Hippocampal formation (tissue), 2 donors: Measurements from ENCODE around the gene TRPM5.

Experiments
- DNase-seq, 2 donors: peaks; one replicate each; lab custom pipeline; 2025; lab: John Stamatoyannopoulos, UW

TRPM5 gene

DNA sequence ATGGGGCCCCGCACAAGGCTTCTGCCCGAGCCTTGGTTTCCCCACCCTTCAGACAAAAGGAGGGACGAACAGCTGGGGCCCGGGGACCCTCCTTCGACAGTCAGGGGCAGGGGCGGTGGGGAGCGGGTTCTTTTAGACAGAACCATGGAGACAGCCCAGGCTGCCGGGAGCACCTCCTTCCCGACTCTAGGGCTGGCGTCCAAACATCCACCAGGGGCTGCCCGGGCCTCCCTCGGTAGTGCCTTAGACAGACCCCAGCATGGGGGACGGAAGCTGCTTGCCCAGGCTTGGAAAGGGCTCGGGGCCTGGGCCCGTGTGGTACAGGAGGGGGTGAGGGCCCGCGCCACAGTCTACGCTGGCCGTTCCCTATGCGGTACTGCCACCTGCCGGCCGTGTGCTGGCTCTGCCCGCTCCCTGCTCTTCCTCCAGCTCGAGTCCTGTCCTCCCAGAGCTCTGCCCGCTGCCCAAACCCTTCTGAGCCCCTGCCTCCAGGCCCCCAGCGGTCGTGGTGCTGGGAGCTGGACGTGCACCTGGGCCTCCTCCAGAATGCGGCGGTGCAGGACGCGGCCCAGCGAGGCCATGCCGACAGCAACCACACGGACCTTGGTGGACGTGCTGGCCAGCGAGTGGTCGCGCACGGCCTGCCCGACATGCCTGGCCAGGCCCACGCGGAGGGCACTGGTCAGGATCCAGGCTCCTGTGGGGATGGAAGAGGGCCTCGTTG, 23.6 kb downstream of the TRPM5 start:
- DNase-seq, result peak; percentile 61 to 63

DNA sequence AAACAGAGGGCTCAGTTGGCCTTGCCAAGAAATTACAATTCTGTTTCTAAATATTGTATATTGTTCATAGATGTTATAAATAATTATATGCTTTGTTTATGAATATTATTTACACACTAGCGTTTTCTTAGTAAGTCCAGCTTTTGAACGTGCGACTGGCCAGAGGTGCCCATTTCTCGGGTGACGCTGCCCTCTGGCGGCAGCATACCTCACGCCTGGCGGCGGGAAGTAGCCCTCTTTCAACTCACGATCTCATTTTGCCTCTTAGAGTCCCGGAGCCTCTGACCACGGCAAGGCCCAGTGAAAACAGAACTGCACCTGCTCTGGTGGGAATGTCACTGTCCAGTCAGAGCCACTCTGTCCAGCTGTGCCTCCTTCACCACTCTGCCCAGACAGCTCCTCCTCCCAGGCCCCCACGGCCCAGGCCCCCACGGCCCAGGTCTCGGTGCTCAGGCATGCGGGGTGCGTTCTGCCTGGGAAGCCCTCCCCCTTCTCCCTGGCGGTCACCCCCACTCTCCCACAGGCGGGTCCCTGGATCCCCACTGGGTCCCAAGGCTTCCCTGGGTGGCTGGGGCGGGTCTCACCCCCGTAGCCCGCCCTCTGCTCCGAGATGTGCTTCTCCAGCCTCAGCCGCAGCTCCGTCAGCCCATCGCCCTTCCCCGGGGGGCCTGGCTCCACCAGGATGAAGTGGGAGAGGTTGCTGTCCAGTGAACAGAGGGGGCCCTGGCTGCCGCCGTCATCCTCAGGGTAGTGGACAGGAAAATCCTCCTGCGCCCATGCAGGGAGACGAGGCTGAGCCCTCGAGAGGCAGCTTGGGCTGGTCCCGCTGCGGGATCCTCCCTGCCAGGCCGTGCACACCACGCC, 24.4 kb downstream of the TRPM5 start:
- peak; percentile 15 to 52 for DNase-seq

- no peak for DNase-seq
These were observed 25.5 kb downstream of the TRPM5 start for GRCh38 chr11:2418693-2419360.

- no peak for DNase-seq
These were observed 26.2 kb downstream of the TRPM5 start for GRCh38 chr11:2417856-2418692.

DNA sequence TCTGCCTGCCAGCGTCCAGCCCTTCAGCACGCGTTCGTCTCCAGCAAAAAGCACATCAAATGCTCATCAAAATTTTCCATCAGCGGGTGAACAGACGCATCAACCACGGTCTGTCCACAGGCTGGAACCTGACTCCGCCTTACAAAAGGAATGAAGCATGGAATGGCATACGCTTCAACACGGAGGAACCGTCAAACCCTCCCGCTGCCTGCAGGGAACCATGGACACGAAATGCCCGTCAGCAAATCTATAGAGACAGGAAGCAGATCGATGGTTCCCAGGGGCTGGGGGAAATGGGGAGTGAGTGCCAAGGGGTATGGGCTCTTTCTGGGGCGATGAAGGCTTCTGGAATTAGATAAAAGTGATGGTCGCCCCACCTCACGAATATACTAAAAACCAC, 27.5 kb downstream of the TRPM5 start:
- DNase-seq, result no peak

DNA sequence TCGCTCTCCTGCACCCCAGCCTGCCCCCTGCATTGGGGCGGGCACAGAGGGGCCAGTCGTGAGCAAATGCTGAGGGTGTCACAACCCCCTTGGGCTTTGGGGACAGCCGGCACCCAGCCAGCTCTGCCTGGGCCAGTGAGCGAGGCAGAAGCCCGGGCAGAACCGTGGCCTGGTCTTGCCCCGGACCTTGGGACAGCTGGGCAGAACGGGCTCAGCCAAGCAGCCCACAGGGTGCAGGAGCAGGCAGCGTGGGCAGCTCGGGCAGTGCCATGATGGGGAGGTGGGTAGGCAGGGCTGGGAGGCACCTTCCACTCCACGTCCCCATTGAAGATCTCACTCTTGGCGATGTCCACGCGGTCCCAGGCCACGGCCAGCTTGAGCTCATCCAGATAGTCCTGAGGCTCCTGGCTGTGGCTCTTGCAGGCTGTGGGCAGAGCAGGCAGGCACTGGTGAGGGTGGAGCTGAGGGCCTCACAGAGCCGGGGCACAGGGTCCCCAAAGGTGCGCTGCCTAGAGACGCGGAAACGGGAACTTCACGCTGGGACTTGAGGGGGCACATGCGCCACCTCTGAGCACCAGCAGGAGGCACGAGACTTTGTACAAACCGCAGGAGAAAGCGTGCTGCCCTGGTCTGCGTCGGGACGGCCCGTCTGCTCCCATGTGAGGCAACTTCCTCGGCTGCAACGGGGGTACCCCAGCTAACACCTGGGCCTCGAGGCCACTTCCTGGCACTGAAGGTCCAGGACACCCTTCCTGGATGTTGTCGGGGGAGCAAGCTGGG, 28.5 kb downstream of the TRPM5 start:
- no peak for DNase-seq

DNA sequence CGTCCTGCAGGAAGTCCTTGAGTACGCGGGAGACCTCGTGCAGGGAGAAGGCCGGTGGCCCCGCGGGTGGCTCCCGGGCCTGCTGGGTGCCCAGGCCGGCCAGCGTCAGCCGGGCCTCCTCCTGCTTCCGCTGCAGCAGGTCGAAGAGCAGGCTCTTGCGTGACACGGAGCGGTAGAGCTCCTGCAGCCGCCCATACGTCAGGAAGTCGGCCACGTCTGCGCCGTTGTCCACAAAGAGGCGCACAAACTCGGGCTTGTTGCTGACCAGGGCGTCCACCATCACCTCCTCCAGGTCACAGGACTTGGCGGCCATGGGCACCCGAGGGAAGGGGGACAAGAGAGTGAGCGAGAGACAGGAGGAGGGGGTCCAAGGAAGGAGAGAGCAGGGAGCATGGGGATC, 29.1 kb downstream of the TRPM5 start:
- no peak for DNase-seq

- DNase-seq, result no peak
These were observed 29.7 kb downstream of the TRPM5 start for GRCh38 chr11:2414616-2415015.

GRCh38 chr11:2413742-2414579, 30.4 kb downstream of the TRPM5 start:
- DNase-seq, result no peak

DNA sequence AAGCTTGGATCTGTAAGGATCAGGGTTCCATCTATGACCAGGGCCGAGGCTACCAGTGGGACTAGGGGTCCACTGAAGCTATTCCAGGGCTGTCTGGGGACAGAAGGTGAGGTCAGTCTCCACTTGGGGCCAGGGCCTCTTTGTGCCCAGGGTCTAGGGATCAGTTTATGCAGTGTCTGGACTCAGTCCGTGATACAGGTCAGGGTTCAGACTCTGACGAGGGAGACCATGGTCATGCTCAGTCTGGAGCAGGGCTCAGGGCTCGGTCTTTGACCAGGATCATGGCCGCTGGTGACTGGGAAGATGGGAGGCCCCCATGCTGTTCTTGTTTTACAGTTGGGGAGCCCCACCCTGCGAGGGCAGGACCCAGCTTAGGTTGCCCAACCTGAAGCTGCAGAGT, 32.0 kb downstream of the TRPM5 start:
- no peak for DNase-seq

- no peak for DNase-seq
These were observed 32.6 kb downstream of the TRPM5 start for GRCh38 chr11:2411446-2412305.

DNA sequence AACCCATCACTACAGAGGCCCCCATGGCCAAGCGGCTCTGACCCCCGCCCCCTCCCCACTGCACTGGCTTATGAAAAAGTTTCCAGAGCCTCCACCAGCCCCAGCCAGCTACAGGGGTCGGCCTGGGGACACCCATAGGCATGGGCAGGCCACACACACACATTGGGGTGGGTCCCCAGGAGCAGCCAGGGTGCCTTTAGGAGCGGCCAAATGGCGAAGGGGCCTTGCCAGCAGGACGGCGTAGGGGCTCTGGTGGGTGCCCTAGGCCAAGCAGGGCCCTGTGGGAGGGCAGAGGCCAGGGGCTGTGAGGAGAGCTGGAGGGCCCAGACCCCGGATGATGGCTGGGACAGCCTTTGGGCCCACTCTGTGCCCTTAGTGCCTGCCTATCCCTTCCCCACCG, 33.7 kb downstream of the TRPM5 start:
- no peak for DNase-seq

DNA sequence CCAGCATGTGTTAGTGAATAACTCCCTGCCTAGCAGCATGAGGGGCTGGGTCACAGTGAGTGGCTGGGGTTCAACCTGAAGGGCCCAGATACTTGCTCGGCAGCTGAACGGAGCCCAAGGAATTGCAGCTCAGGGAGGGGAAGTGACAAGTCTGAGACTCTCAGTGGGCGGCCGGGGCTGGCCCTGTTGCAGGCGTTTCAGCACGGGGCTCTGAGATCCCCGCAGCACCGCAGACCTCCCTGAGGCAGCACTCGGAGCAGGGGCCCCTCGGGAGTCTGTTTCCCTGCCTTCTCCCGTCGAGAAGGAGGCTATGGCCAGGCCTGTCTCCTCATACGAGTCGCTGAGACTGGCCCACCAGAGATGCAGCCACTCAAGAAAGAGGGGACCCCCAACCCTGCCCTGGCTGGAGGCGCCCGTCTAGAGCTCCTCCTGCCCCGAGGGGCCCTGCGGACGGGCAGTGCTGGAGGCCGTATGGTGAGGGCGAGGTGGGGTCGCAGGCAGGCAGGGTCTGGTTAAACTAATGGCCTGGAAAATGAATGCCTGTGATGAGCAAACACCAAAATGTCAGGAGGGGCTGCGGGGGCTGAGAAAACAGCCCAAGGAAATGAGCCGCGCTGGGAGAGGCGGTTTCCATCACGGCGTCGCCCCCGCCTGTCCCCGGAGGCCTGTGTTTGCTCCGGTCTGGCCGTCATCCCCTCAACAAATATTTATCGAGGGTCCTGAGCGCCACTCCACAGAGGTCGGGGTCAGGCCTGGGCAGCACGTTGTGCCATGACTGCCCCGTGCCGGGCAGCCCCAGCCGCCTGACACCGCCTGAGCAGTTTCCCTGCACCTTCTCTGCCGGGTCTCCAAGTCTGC, 34.5 kb downstream of the TRPM5 start:
- no peak for DNase-seq

DNA sequence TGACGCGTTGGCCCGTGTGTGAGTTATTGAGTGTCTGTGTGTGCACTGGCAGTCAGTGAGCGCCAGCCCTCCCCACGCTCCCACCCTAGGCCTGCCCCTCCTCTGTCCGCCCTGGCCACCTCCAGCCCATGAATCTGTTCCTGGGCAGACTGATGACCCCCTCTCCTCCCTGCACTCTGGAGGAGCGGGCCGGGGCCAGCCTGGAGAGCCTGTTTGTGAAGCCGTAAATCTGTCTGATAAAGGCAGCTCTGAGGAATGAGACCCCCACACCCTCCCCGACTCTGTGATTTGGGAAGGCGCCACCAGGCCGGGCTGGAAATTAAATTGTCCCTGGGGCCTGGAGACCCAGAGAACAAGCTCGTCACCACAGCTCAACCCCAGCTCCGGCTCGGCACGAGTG, 35.2 kb downstream of the TRPM5 start:
- DNase-seq, result no peak

DNA sequence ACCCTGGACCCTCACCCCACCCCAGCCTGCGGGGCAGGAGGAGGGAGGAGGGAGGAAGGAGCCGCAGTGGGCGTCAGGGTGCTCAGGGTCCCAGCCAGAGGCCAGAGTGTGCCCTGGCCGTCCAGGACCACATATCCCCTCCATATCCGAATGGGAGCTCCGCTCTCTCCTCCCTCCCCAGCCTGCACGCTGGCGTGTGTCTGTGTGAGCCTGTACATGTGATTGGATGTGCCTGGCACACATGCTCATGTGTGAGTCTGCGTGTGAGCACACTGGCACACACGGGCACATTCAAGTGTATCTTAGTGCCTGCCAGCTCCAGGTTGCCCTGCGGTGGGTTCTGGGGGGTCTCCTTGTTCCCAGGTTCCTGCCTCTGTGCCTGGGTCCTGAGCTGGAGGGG, 35.6 kb downstream of the TRPM5 start:
- DNase-seq, result no peak

GRCh38 chr11:2406878-2407410, 37.4 kb downstream of the TRPM5 start:
- no peak for DNase-seq

GRCh38 chr11:2406451-2406850, 37.9 kb downstream of the TRPM5 start:
- no peak for DNase-seq

DNA sequence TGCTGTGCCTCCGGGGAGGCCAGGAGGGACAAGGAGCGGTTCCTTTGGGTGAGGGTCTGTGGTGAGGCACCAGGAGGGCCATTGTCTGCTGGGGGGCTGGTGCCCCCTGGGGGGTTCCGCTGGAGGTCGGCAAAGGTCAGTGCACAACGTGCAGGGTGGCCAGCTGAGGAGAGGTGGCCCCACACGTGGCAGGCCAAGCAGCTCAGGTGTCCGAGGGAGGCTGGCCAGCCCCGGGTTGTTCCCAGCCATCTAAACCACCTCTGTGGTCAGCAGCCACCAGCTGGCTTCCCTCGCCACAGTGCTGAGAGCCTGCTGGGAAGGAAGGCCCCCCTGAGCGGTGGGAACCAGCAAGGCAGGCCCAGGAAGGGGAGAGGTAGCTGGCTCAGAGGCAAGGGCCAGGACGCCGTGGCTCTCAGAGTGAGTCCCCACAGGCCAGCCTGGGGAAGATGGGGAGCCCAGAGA, 39.5 kb downstream of the TRPM5 start:
- DNase-seq, result no peak
